ENCODE data around the gene DUSP3. TPM values are rescaled to one million over a fixed set of nuclear protein-coding genes. Genes with fewer than 3 reads are reported as not detected.

DUSP3 gene
- total RNA-seq, 1 donor from 2014 or later: 54.6 TPM

DNA sequence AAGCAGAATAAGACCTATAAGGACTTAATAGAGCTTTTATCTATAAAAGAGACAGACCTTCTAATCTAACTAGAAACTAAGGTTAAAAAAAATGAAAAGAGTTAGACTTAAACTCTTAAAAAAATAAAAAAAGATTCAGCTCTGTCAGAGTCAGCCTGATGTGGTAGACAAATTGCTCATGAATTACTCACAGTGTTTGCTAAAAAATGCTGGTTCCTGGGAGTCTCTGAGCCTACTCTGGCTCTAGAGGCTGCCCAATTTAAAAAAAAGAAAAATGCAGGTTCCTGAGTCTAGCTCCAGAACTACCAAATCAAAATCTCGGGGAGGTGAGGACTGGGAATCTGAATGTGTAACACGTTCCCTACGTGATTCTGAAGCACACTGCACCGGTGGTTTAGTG, 38.2 kb downstream of the DUSP3 start:
- peaks cover 7% of the 10 kb centered on the region for H3K4me1 Mint-ChIP-seq (ENCODE audit: low read depth, unreplicated experiment)
- H3K4me3 Mint-ChIP-seq (ENCODE audit: unreplicated experiment): no peak overlapping the region
- no peaks in the 10 kb centered on the region for H3K36me3 Mint-ChIP-seq (ENCODE audit: unreplicated experiment)
- H3K9me3 Mint-ChIP-seq (ENCODE audit: unreplicated experiment): peaks cover 2% of the 10 kb centered on the region
- no peak for DNase-seq
- no peak overlapping the region for H3K27ac Mint-ChIP-seq (ENCODE audit: unreplicated experiment)
- TF ChIP-seq, protein P1, sequence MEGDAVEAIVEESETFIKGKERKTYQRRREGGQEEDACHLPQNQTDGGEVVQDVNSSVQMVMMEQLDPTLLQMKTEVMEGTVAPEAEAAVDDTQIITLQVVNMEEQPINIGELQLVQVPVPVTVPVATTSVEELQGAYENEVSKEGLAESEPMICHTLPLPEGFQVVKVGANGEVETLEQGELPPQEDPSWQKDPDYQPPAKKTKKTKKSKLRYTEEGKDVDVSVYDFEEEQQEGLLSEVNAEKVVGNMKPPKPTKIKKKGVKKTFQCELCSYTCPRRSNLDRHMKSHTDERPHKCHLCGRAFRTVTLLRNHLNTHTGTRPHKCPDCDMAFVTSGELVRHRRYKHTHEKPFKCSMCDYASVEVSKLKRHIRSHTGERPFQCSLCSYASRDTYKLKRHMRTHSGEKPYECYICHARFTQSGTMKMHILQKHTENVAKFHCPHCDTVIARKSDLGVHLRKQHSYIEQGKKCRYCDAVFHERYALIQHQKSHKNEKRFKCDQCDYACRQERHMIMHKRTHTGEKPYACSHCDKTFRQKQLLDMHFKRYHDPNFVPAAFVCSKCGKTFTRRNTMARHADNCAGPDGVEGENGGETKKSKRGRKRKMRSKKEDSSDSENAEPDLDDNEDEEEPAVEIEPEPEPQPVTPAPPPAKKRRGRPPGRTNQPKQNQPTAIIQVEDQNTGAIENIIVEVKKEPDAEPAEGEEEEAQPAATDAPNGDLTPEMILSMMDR (IDR thresholded peaks at IDR 0.05; ENCODE audit: partially characterized antibody, unreplicated experiment): no peak
- H3K27me3 Mint-ChIP-seq (ENCODE audit: unreplicated experiment): peaks cover 5% of the 10 kb centered on the region

DNA sequence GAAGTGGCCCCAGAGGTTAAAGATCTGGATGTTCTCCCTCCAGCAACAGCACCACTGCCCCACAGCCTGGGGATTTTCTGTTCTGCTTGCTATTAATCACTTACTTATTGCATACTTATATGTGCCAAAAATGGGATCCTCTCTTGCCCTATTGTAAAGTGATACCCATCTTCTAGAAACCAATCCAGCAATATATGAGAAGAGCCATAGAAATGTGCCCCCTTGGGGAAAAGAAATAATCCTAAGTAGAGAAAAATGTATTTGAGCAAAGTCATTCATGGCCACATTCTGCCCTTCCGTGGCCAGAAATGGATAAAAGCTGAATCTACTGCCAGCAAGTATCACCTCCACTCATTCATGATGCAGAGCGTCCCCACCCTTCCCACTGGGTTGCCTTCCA, 41.1 kb downstream of the DUSP3 start:
- Mint-ChIP-seq H3K27ac (ENCODE audit: unreplicated experiment) (no peak overlapping the region), H3K36me3 (ENCODE audit: unreplicated experiment) (no peaks in the 10 kb centered on the region), H3K9me3 (ENCODE audit: unreplicated experiment) (no peaks in the 10 kb centered on the region), H3K27me3 (ENCODE audit: unreplicated experiment) (no peaks in the 10 kb centered on the region), H3K4me3 (ENCODE audit: unreplicated experiment) (no peak overlapping the region), H3K4me1 (ENCODE audit: low read depth, unreplicated experiment) (no peaks in the 10 kb centered on the region)
- DNase-seq: no peak
- TF ChIP-seq, protein P1 (IDR thresholded peaks at IDR 0.05; ENCODE audit: partially characterized antibody, unreplicated experiment): no peak

DNA sequence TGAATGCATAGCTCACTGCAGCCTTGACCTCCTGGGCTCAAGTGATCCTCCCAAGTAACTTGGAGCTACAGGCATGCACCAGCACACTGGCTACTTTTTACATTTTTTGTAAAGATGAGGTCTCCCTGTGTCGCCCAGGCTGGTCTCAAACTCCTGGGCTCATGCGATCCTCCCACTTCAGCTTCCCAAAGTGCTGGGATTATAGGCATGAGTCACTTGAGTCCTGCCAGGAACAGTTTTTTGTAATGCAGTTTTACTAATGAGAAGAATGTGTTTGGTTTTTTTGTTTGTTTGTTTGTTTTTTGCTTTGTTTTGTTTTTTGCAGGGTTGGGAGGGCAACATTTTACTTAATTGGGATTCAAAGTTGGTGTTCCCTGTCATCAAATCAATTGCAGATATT, 42.4 kb downstream of the DUSP3 start:
- H3K9me3 Mint-ChIP-seq (ENCODE audit: unreplicated experiment): no peaks in the 10 kb centered on the region
- H3K36me3 Mint-ChIP-seq (ENCODE audit: unreplicated experiment): no peaks in the 10 kb centered on the region
- H3K27ac Mint-ChIP-seq (ENCODE audit: unreplicated experiment): no peak overlapping the region
- TF ChIP-seq, protein P1 (IDR thresholded peaks at IDR 0.05; ENCODE audit: partially characterized antibody, unreplicated experiment): no peak
- H3K27me3 Mint-ChIP-seq (ENCODE audit: unreplicated experiment): no peaks in the 10 kb centered on the region
- no peaks in the 10 kb centered on the region for H3K4me1 Mint-ChIP-seq (ENCODE audit: low read depth, unreplicated experiment)
- H3K4me3 Mint-ChIP-seq (ENCODE audit: unreplicated experiment): no peak overlapping the region
- no peak for DNase-seq

DNA sequence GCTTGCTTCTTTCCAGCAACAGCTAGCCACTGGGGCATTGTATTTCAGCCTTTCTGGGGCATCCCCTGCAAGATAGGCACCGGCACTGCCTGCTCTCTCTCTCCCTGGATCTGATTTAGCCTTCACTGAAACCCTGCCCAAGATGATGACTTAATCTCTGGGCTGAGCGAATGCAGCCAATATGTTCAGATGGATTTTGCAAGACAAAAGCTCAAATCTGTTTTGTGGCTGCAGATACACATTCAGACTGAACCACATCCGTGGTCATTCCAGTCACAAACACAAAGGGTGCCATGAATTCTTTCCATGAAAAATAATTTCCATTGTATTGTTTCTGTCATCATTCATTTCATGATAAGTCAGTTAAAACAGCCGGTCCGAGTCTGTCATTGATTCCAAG, 44.4 kb downstream of the DUSP3 start:
- no peak for DNase-seq
- H3K36me3 Mint-ChIP-seq (ENCODE audit: unreplicated experiment): no peaks in the 10 kb centered on the region
- H3K4me1 Mint-ChIP-seq (ENCODE audit: low read depth, unreplicated experiment): no peaks in the 10 kb centered on the region
- H3K9me3 Mint-ChIP-seq (ENCODE audit: unreplicated experiment): no peaks in the 10 kb centered on the region
- no peak overlapping the region for H3K27ac Mint-ChIP-seq (ENCODE audit: unreplicated experiment)
- H3K27me3 Mint-ChIP-seq (ENCODE audit: unreplicated experiment): no peaks in the 10 kb centered on the region
- H3K4me3 Mint-ChIP-seq (ENCODE audit: unreplicated experiment): no peak overlapping the region
- TF ChIP-seq, protein P1 (IDR thresholded peaks at IDR 0.05; ENCODE audit: partially characterized antibody, unreplicated experiment): no peak

DNA sequence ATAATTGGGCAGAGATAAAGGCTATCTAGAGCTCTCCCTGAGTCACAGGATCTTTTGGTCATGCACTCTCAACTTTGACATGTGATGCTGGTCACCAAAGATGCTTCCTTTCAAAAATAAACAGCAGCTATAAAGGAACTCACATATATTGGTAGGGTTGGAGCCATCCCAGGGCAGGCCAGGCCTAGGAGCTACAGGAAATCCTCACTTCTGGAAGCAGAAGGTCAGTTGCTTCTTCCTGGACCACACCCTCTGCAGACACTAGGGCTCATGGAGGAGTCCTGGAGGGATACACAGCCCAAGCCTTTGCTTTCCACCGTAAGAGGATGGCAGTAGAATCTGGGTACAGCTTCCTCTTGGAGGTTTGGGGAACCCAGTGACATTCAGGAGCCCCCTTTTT, 44.8 kb downstream of the DUSP3 start:
- Mint-ChIP-seq H3K27ac (ENCODE audit: unreplicated experiment) (no peak overlapping the region), H3K27me3 (ENCODE audit: unreplicated experiment) (no peaks in the 10 kb centered on the region), H3K4me3 (ENCODE audit: unreplicated experiment) (no peak overlapping the region), H3K9me3 (ENCODE audit: unreplicated experiment) (no peaks in the 10 kb centered on the region), H3K4me1 (ENCODE audit: low read depth, unreplicated experiment) (no peaks in the 10 kb centered on the region), H3K36me3 (ENCODE audit: unreplicated experiment) (no peaks in the 10 kb centered on the region)
- DNase-seq: no peak
- TF ChIP-seq, protein P1 (IDR thresholded peaks at IDR 0.05; ENCODE audit: partially characterized antibody, unreplicated experiment): no peak
